Activated T-cell treated with anti-CD3 and anti-CD28 coated beads, Interleukin-2, amount 50 U/mL, for 4 hours (primary cell): ENCODE results near the gene SPC24. TPM values are rescaled to one million over a fixed set of nuclear protein-coding genes. Genes with fewer than 3 reads are reported as not detected.

Source experiments
- total RNA-seq, 3 donors: library from RNA; stranded (reverse); gene quantifications; one replicate each; pipeline ENCODE4 v1.2.1, GENCODE V29; 2021

The SPC24 gene
- total RNA-seq, 3 donors from 2014 or later, result 7.0 to 12.8 (median 7.6) TPM

Other genes with a start within 250 kb of the SPC24 start
- gene YIPF2, start 227.1 kb downstream of the SPC24 start, total RNA-seq, result 10 to 100 TPM; 37.4 to 50.9 (median 47.5) TPM
- 10 to 100 TPM; 23.2 to 29.5 (median 24.4) TPM for gene TIMM29, start 227.0 kb downstream of the SPC24 start, total RNA-seq
- gene SMARCA4, start 194.8 kb downstream of the SPC24 start, total RNA-seq, result 100 to 1,000 TPM; 160 to 168 (median 162) TPM
- gene LDLR, start 66.3 kb downstream of the SPC24 start, total RNA-seq, result 10 to 100 TPM; 36.2 to 40.7 (median 39.0) TPM
- gene KANK2, start 41.8 kb upstream of the SPC24 start, total RNA-seq, result under 1 TPM; 0.58 to 0.96 (median 0.92) TPM
- gene ANGPTL8, start 83.8 kb upstream of the SPC24 start, total RNA-seq, result not detected
- 1 to 10 TPM; 1.7 to 2.9 (median 2.1) TPM for gene DOCK6, start 106.7 kb upstream of the SPC24 start, total RNA-seq
- gene TSPAN16, start 140.4 kb upstream of the SPC24 start, total RNA-seq, result not detected
- gene RAB3D, start 183.9 kb upstream of the SPC24 start, total RNA-seq, result 1 to 10 TPM; 4.0 to 4.5 (median 4.3) TPM
- 10 to 100 TPM; 33.5 to 38.9 (median 33.7) TPM for gene TMEM205, start 190.5 kb upstream of the SPC24 start, total RNA-seq
- gene CCDC159, start 190.7 kb upstream of the SPC24 start, total RNA-seq, result 10 to 100 TPM; 10.7 to 14.6 (median 11.0) TPM
- gene PLPPR2, start 199.7 kb upstream of the SPC24 start, total RNA-seq, result 1 to 10 TPM; 2.4 to 4.1 (median 3.8) TPM
- 1 to 10 TPM; 2.0 to 3.1 (median 2.1) TPM for gene SWSAP1, start 218.9 kb upstream of the SPC24 start, total RNA-seq
- 1 to 10 TPM; 1.8 to 2.0 (median 1.8) TPM for gene EPOR, start 228.5 kb upstream of the SPC24 start, total RNA-seq